Activated T-helper 2 cell treated with anti-CD3 and anti-CD28 coated beads, Interferon-gamma antibody, Interleukin-2, Interleukin-4, amounts not matched to agents 10 μg/mL and 5 μg/mL and 100 μg/mL, durations not matched to agents 14 hours and 24 hours and 36 hours (primary cell): ENCODE data around the gene SUCLA2. TPM values are rescaled to one million over a fixed set of nuclear protein-coding genes. Genes with fewer than 3 reads are reported as not detected.
A peak's percentile ranks its signal among the peaks of the same experiment; 100 is the strongest.

Experiments used
- DNase-seq: peaks from one replicate; pipeline ENCODE4 v3.0.0; 2021; ENCODE audit warnings: low spot score
- H3K27ac Mint-ChIP-seq: one replicate; pipeline ENCODE4 v1.8.0; 2021; ENCODE audit warnings: mixed read lengths
- H3K27me3 Mint-ChIP-seq: one replicate; pipeline ENCODE4 v1.8.0; 2021; ENCODE audit warnings: low read depth, mixed read lengths
- H3K36me3 Mint-ChIP-seq: one replicate; pipeline ENCODE4 v1.8.0; 2021; ENCODE audit warnings: low read depth, mixed read lengths
- H3K4me1 Mint-ChIP-seq: one replicate; pipeline ENCODE4 v1.8.0; 2021; ENCODE audit warnings: low read depth, mixed read lengths
- H3K4me3 Mint-ChIP-seq: one replicate; pipeline ENCODE4 v1.8.0; 2021; ENCODE audit warnings: low read depth, mild to moderate bottlenecking, moderate library complexity, mixed read lengths
- H3K9me3 Mint-ChIP-seq: one replicate; pipeline ENCODE4 v1.8.0; 2021; ENCODE audit warnings: mixed read lengths
- intact Hi-C: fragments of 100-400 bp; cut with micrococcal nuclease; formaldehyde crosslinking; loops from one replicate; pipeline ENCODE4 v1.15.1; 2023
- total RNA-seq: library from RNA; stranded (reverse); gene quantifications from 2 replicates; pipeline ENCODE4 v1.2.3, GENCODE V29; 2022

The SUCLA2 gene
- total RNA-seq, result 42.0 and 43.7 TPM in 2 replicates

- Mint-ChIP-seq H3K27ac (peak within 1 kb of the TSS; percentile 89), H3K36me3 (peaks cover 17% of the 10 kb centered on the region), H3K4me3 (peak within 1 kb of the TSS; percentile 96), H3K9me3 (no peaks in the 10 kb centered on the region), H3K27me3 (no peaks in the 10 kb centered on the region), H3K4me1 (peaks cover 23% of the 10 kb centered on the region)
- DNase-seq, result peak; percentile 90
- intact Hi-C loops, result loop anchor here (1.0 kb wide), 1 partner anchor 36 kb away; the partner anchor contains the start of gene NUDT15
Measured at GRCh38 chr13:48001114-48001881, at the start of gene SUCLA2. TSS of gene SUCLA2 (minus strand) at chr13:48001273. CDS start at chr13:48001269, 4 bp downstream.

GRCh38 chr13:48050550-48050949 lies 49.5 kb upstream of the SUCLA2 start:
- Mint-ChIP-seq H3K27me3 (no peaks in the 10 kb centered on the region), H3K4me3 (no peak overlapping the region), H3K36me3 (peaks cover 63% of the 10 kb centered on the region), H3K27ac (no peak overlapping the region), H3K9me3 (no peaks in the 10 kb centered on the region), H3K4me1 (no peaks in the 10 kb centered on the region)
- no peak for DNase-seq
- intact Hi-C loops, result no loop called here

GRCh38 chr13:48043789-48044503 lies 42.9 kb upstream of the SUCLA2 start:
- H3K4me3 Mint-ChIP-seq, result peak overlapping the region; percentile 57
- DNase-seq, result no peak
- peak overlapping the region; percentile 87 for H3K27ac Mint-ChIP-seq
- no peaks in the 10 kb centered on the region for H3K27me3 Mint-ChIP-seq
- intact Hi-C loops, result loop anchor here (5.0 kb wide), 1 partner anchor 188 kb away; the partner anchor contains the start of gene ITM2B
- peaks cover 58% of the 10 kb centered on the region for H3K36me3 Mint-ChIP-seq
- peaks cover 36% of the 10 kb centered on the region for H3K4me1 Mint-ChIP-seq
- H3K9me3 Mint-ChIP-seq, result no peaks in the 10 kb centered on the region

GRCh38 chr13:48042894-48043293 lies 41.8 kb upstream of the SUCLA2 start:
- H3K4me3 Mint-ChIP-seq, result peak overlapping the region; percentile 11
- peaks cover 41% of the 10 kb centered on the region for H3K4me1 Mint-ChIP-seq
- peak overlapping the region; percentile 47 for H3K27ac Mint-ChIP-seq
- intact Hi-C loops, result loop anchor here (5.0 kb wide), 1 partner anchor 189 kb away; the partner anchor contains the start of gene ITM2B
- H3K36me3 Mint-ChIP-seq, result peaks cover 51% of the 10 kb centered on the region
- H3K9me3 Mint-ChIP-seq, result no peaks in the 10 kb centered on the region
- no peaks in the 10 kb centered on the region for H3K27me3 Mint-ChIP-seq
- no peak for DNase-seq

GRCh38 chr13:48040896-48041295 lies 39.8 kb upstream of the SUCLA2 start:
- peaks cover 43% of the 10 kb centered on the region for H3K36me3 Mint-ChIP-seq
- H3K4me3 Mint-ChIP-seq, result no peak overlapping the region
- H3K9me3 Mint-ChIP-seq, result no peaks in the 10 kb centered on the region
- no peak for DNase-seq
- peaks cover 51% of the 10 kb centered on the region for H3K4me1 Mint-ChIP-seq
- intact Hi-C loops, result loop anchor here (5.0 kb wide), 1 partner anchor 191 kb away; the partner anchor contains the start of gene ITM2B
- no peaks in the 10 kb centered on the region for H3K27me3 Mint-ChIP-seq
- H3K27ac Mint-ChIP-seq, result no peak overlapping the region

GRCh38 chr13:48040049-48040448 lies 39.0 kb upstream of the SUCLA2 start:
- Mint-ChIP-seq H3K36me3 (peaks cover 44% of the 10 kb centered on the region), H3K27ac (no peak overlapping the region), H3K4me1 (peaks cover 51% of the 10 kb centered on the region), H3K4me3 (no peak overlapping the region), H3K9me3 (no peaks in the 10 kb centered on the region), H3K27me3 (no peaks in the 10 kb centered on the region)
- intact Hi-C loops, result loop anchor here (5.0 kb wide), 1 partner anchor 192 kb away; the partner anchor contains the start of gene ITM2B
- DNase-seq, result no peak

- peak overlapping the region; percentile 98 for H3K4me3 Mint-ChIP-seq
- peaks cover 5% of the 10 kb centered on the region for H3K9me3 Mint-ChIP-seq
- peaks cover 53% of the 10 kb centered on the region for H3K36me3 Mint-ChIP-seq
- H3K27me3 Mint-ChIP-seq, result no peaks in the 10 kb centered on the region
- peak overlapping the region; percentile 99 for H3K27ac Mint-ChIP-seq
- intact Hi-C loops, result loop anchor here (5.0 kb wide), 2 partner anchors 544 to 729 kb away; no protein-coding TSS in a partner anchor
- no peak for DNase-seq
- H3K4me1 Mint-ChIP-seq, result peaks cover 49% of the 10 kb centered on the region
Measured at GRCh38 chr13:48038761-48039160, 37.7 kb upstream of the SUCLA2 start.

GRCh38 chr13:48037346-48038173 lies 36.5 kb upstream of the SUCLA2 start, which contains the start of gene NUDT15:
TSS of gene NUDT15 (plus strand) at chr13:48037726. CDS start at chr13:48037747, 21 bp downstream.
- Mint-ChIP-seq H3K4me3 (peak within 1 kb of the TSS; percentile 98), H3K9me3 (peaks cover 5% of the 10 kb centered on the region), H3K27ac (peak within 1 kb of the TSS; percentile 99), H3K27me3 (no peaks in the 10 kb centered on the region), H3K36me3 (peaks cover 55% of the 10 kb centered on the region), H3K4me1 (peaks cover 40% of the 10 kb centered on the region)
- peak; percentile 96 for DNase-seq
- intact Hi-C loops, result loop anchor here (1.0 to 5.0 kb wide), 5 partner anchors 36 to 730 kb away; partner anchors contain the start of genes MED4, RB1 and SUCLA2

GRCh38 chr13:48029859-48030258 lies 28.8 kb upstream of the SUCLA2 start:
- Mint-ChIP-seq H3K36me3 (peaks cover 54% of the 10 kb centered on the region), H3K9me3 (peaks cover 27% of the 10 kb centered on the region), H3K27me3 (no peaks in the 10 kb centered on the region), H3K4me3 (no peak overlapping the region), H3K4me1 (peaks cover 4% of the 10 kb centered on the region), H3K27ac (peak overlapping the region; percentile 2)
- intact Hi-C loops, result no loop called here
- DNase-seq, result no peak

- intact Hi-C loops, result no loop called here
- Mint-ChIP-seq H3K27ac (no peak overlapping the region), H3K9me3 (peaks cover 21% of the 10 kb centered on the region), H3K4me3 (no peak overlapping the region), H3K27me3 (no peaks in the 10 kb centered on the region), H3K4me1 (no peaks in the 10 kb centered on the region), H3K36me3 (peaks cover 39% of the 10 kb centered on the region)
- no peak for DNase-seq
Measured at GRCh38 chr13:48028066-48028465, 27.0 kb upstream of the SUCLA2 start.

- Mint-ChIP-seq H3K36me3 (peaks cover 4% of the 10 kb centered on the region), H3K4me1 (no peaks in the 10 kb centered on the region), H3K27me3 (no peaks in the 10 kb centered on the region), H3K9me3 (peaks cover 7% of the 10 kb centered on the region), H3K27ac (no peak overlapping the region), H3K4me3 (no peak overlapping the region)
- intact Hi-C loops, result no loop called here
- no peak for DNase-seq
Measured at GRCh38 chr13:48019796-48020195, 18.7 kb upstream of the SUCLA2 start.

- no peak overlapping the region for H3K27ac Mint-ChIP-seq
- peaks cover 7% of the 10 kb centered on the region for H3K9me3 Mint-ChIP-seq
- no peaks in the 10 kb centered on the region for H3K4me1 Mint-ChIP-seq
- DNase-seq, result no peak
- no peaks in the 10 kb centered on the region for H3K27me3 Mint-ChIP-seq
- H3K4me3 Mint-ChIP-seq, result no peak overlapping the region
- peaks cover 10% of the 10 kb centered on the region for H3K36me3 Mint-ChIP-seq
- intact Hi-C loops, result no loop called here
Measured at GRCh38 chr13:48018637-48019036, 17.6 kb upstream of the SUCLA2 start.
